SU-DHL-6 (cell line): Measurements from ENCODE around the gene FAAP100.

ENCODE experiments used
- CTCF ChIP-seq: fragments of 200-600 bp; sonication (generic); IDR thresholded peaks from one replicate; pipeline ENCODE4 v1.5.1; 2017; ENCODE audit warnings: antibody characterized with exemption, mild to moderate bottlenecking, low read length, moderate library complexity; ENCODE audit not compliant: insufficient read depth, poor library complexity, severe bottlenecking
- EZH2phosphoT487 ChIP-seq: fragments of 200-600 bp; sonication (generic), shearing (Covaris generic); conservative IDR thresholded peaks from 2 replicates; pipeline ENCODE4 v1.6.1; 2018; ENCODE audit warnings: mild to moderate bottlenecking, antibody characterized with exemption, low read length, moderate library complexity, mixed read lengths

GRCh38 chr17:81524865-81525159 lies 27.3 kb downstream of the FAAP100 start:
- TF ChIP-seq EZH2phosphoT487 = no peak
- no peak for TF ChIP-seq CTCF
